Dermis blood vessel endothelial cell (primary cell): ENCODE data around the gene HSFX3. TPM values are rescaled to one million over a fixed set of nuclear protein-coding genes. Genes with fewer than 3 reads are reported as not detected.
"Not testable (repeated sequence)": the region's sequence is repeated elsewhere in the genome, so short reads cannot be mapped to it uniquely, and the experiment has no call there.

Experiments
- DNase-seq: peaks from one replicate; pipeline ENCODE4 v3.0.0; 2010
- total RNA-seq: library from RNA; depleted of rRNA; stranded (reverse); fragments of >200 nt; gene quantifications from 2 replicates; pipeline ENCODE4 v1.2.3, GENCODE V29; 2014

HSFX3 gene
- total RNA-seq, 1 donor from 2014 or later: not detected

- DNase-seq: peak; percentile 38
Measured at GRCh38 chrX:149545545-149546543, 3.9 kb downstream of the HSFX3 start.

- peak; percentile 18 for DNase-seq
Measured at GRCh38 chrX:149541521-149542047, 8.1 kb downstream of the HSFX3 start.

GRCh38 chrX:149540621-149541520, 8.9 kb downstream of the HSFX3 start, which contains the start of gene EOLA1:
TSS of gene EOLA1 (plus strand) at chrX:149541012. CDS start at chrX:149545631, 4,619 bp downstream.
- DNase-seq: peak; percentile 96

GRCh38 chrX:149540131-149540620, 9.5 kb downstream of the HSFX3 start:
- peak; percentile 90 for DNase-seq

- peak; percentile 93 for DNase-seq
Measured at GRCh38 chrX:149539283-149540130, 10.2 kb downstream of the HSFX3 start.

- DNase-seq: not testable (repeated sequence)
Measured at GRCh38 chrX:149537474-149537873, 12.2 kb downstream of the HSFX3 start.

GRCh38 chrX:149534926-149535602, 14.7 kb downstream of the HSFX3 start:
- DNase-seq: not testable (repeated sequence)

GRCh38 chrX:149533999-149534398, 15.7 kb downstream of the HSFX3 start:
- DNase-seq: not testable (repeated sequence)

- not testable (repeated sequence) for DNase-seq
Measured at GRCh38 chrX:149532868-149533267, 16.9 kb downstream of the HSFX3 start.

GRCh38 chrX:149531599-149531998, 18.1 kb downstream of the HSFX3 start:
- DNase-seq: no peak

- no peak for DNase-seq
Measured at GRCh38 chrX:149528381-149528780, 21.3 kb downstream of the HSFX3 start.

GRCh38 chrX:149527705-149528104, 22.0 kb downstream of the HSFX3 start:
- DNase-seq: peak; percentile 51

- not testable (repeated sequence) for DNase-seq
Measured at GRCh38 chrX:149526318-149527033, 23.2 kb downstream of the HSFX3 start.

GRCh38 chrX:149525903-149526302, 23.8 kb downstream of the HSFX3 start:
- DNase-seq: not testable (repeated sequence)

- DNase-seq: peak; percentile 63
Measured at GRCh38 chrX:149525389-149525788, 24.3 kb downstream of the HSFX3 start.

- DNase-seq: no peak
Measured at GRCh38 chrX:149522916-149523315, 26.8 kb downstream of the HSFX3 start.

GRCh38 chrX:149521438-149521837, 28.3 kb downstream of the HSFX3 start:
- DNase-seq: no peak

- DNase-seq: not testable (repeated sequence)
Measured at GRCh38 chrX:149520636-149521277, 29.0 kb downstream of the HSFX3 start.

- DNase-seq: peak; percentile 62
Measured at GRCh38 chrX:149518236-149518635, 31.5 kb downstream of the HSFX3 start.

- no peak for DNase-seq
Measured at GRCh38 chrX:149517308-149517707, 32.4 kb downstream of the HSFX3 start.
